Stomach (tissue), 4 donors: ENCODE results near the gene NRF1.

Experiments used
- POLR2A ChIP-seq, 4 donors: fragments of 450-650 bp; IDR thresholded peaks; one replicate each; pipeline ENCODE4 v1.6.1; 2016; ENCODE audit warnings: antibody characterized with exemption in 4 of 4, control low read depth in 2 of 4, mild to moderate bottlenecking in 1 of 4, moderate library complexity in 1 of 4
- TF ChIP-seq, protein P1 (sequence below), 7 experiments: fragments of 450-650 bp in 4 of 7; fragments of 200-600 bp in 3 of 7; sonication (generic) in 3 of 7; IDR thresholded peaks; one replicate each; pipeline ENCODE4 v1.5.1; 2016 to 2019; ENCODE audit warnings: antibody characterized with exemption in 7 of 7, control low read depth in 2 of 7, mild to moderate bottlenecking in 1 of 7

GRCh38 chr7:129790136-129790535 lies 178.6 kb downstream of the NRF1 start:
- TF ChIP-seq POLR2A (IDR thresholded peaks at IDR 0.05) = no peak
- TF ChIP-seq, protein P1, sequence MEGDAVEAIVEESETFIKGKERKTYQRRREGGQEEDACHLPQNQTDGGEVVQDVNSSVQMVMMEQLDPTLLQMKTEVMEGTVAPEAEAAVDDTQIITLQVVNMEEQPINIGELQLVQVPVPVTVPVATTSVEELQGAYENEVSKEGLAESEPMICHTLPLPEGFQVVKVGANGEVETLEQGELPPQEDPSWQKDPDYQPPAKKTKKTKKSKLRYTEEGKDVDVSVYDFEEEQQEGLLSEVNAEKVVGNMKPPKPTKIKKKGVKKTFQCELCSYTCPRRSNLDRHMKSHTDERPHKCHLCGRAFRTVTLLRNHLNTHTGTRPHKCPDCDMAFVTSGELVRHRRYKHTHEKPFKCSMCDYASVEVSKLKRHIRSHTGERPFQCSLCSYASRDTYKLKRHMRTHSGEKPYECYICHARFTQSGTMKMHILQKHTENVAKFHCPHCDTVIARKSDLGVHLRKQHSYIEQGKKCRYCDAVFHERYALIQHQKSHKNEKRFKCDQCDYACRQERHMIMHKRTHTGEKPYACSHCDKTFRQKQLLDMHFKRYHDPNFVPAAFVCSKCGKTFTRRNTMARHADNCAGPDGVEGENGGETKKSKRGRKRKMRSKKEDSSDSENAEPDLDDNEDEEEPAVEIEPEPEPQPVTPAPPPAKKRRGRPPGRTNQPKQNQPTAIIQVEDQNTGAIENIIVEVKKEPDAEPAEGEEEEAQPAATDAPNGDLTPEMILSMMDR (IDR thresholded peaks at IDR 0.05) = no peak
